Activated CD4-positive, CD25-positive, alpha-beta regulatory T cell treated with anti-CD3 and anti-CD28 coated beads, Interleukin-2, amount 50 U/mL, for 72 hours (primary cell): Measurements from ENCODE around the gene MORC1.

Experiments
- DNase-seq: peaks from one replicate; pipeline ENCODE4 v3.0.0; 2021

Gene MORC1

DNA sequence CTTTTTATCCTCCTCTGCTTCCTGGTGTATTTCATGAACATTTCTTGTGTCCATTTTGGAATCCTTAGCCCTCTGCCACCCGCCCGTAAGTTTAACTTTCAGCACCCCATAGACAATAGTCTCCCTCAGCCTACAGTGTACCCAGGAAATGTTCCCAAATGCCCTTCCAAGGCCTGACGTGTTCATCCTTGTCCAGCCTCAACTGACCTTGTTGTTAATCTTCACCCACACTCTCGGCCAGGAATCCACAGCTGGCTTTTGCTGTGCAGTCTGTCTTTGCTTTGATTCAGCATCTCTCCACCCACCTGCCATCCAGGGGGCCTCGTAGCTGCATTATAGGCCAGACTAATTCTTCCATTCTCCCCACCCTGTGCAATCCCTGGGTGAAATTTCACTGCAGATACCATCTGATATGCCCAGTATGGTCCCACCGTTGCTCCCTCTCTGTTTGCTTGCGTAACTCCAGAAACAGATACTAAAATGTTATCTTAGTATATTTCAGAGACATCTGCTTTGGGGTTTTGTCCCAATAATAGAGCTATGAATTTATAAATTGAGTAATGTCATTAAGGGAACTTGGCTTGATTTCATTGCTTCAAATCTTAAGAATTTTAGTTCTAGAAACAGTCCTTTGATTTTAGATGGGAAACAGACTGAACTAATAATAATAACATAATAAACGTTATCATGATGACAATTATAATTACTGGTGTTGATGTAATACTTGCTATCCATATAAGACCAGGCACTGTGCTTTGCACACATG, 180.8 kb downstream of the MORC1 start:
- DNase-seq = no peak

DNA sequence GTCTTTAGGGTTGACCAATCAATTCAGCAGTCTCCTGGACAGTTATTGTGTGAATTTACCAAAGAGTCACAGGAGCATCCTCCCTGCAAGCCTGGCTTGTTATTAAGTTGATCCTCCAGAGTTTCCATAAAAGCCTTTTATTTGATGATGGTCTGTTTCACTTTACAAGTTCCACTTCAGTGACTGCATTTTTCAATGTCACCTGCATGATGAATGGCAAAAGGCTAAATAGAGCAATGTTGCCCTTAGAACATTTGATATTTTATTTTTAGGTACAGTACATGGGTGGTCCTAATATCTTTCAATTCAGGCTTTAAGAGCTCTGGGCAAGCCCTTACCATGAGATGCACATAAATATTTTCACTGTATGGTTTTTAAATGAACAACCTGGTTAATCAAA, 186.9 kb downstream of the MORC1 start:
- no peak for DNase-seq

DNA sequence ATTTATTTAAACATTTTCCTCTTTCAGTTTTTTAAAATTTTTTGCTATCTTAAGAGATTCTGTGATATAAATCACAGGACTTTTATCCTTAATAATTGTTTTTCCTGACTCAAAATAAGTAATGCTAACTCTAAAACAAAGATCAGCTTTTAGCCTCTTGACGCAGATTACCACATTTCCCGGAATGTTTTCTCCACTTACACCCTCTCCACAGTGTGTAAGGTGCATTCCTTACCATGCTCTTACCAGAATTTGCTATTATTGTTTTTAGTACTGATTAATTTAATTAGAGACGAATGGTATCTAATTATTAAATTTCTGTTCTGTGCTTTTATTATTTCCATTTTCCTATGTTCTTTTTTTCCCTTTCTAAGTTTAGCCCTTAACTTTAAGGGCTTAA, 199.1 kb downstream of the MORC1 start:
- DNase-seq = no peak

DNA sequence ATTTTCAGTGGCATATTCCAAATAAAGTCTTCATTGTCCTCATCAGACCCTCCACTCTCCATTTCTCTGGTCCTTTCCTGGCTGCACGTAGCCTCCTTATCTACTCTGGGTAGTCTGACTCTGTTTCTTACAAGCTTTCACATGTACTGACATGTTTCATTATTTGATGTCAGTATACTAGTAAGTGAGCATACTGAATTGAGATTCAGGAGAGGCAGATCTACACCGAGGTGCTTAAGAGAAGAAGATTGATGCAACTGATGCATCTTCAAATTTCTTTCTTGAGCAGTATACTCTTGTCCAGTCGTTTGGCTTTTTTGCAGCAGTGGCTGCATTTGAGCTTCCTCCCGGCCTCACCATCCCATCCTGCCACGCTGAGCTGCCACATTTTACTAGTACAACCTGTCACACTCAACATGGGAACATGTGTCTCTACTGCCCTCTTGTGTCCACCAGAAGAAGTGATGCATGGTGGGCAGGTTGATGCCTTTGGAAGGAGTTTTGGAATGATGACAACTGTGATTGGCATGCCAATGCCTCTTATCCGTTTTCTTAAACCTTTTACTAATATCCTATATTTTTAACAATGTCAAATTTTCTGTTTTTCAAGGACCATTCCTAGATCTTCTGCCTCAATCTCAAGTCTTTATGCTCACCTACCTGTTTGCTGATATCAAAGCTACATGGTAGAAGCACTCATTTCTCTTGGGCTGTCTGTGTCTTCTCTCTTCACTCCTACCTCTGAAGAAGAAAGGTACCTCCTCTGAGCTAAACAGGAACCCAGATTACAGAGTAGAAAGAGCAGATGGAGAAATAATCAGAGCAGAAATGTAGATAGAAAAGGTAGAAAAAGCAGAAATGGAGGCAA, 202.9 kb downstream of the MORC1 start:
- peak; percentile 45 for DNase-seq

DNA sequence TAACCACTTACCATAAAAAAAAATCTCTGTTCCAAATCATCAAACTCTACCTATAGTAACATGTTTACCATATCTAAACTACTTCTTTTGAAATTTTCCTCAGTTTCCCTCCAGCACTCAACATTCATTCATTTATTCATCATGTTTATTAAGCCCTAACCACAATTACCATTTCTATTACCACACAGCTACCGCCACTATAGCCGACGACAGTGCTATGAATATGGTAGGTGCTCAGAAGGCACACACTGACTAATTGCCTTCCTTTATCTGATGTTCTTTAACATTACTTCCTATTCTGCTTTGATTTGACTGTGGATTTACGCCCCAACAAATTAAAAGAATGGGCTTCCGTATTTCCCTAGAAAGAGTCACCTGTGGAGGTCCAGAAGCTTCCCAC, 208.1 kb downstream of the MORC1 start:
- DNase-seq = no peak
